GM04503 (cell line): ENCODE results near the gene SALL3.

Experiments
- DNase-seq: peaks from one replicate; pipeline ENCODE4 v3.0.0-alpha.2; 2012; ENCODE audit warnings: low read depth

SALL3 gene

GRCh38 chr18:78980777-78981380 is 1.3 kb downstream of the SALL3 start:
- no peak for DNase-seq

GRCh38 chr18:78981394-78981831 is 1.8 kb downstream of the SALL3 start:
- no peak for DNase-seq

- no peak for DNase-seq
Measured at GRCh38 chr18:78981989-78982620, 2.5 kb downstream of the SALL3 start.

GRCh38 chr18:78983512-78983911 is 3.9 kb downstream of the SALL3 start:
- DNase-seq, result no peak

GRCh38 chr18:78984941-78985784 is 5.5 kb downstream of the SALL3 start:
- no peak for DNase-seq

GRCh38 chr18:78986018-78986481 is 6.4 kb downstream of the SALL3 start:
- no peak for DNase-seq

- DNase-seq, result no peak
Measured at GRCh38 chr18:78991446-78991845, 11.8 kb downstream of the SALL3 start.

- no peak for DNase-seq
Measured at GRCh38 chr18:78992041-78993011, 12.7 kb downstream of the SALL3 start.

- no peak for DNase-seq
Measured at GRCh38 chr18:78993014-78993926, 13.7 kb downstream of the SALL3 start.

- no peak for DNase-seq
Measured at GRCh38 chr18:78994000-78994399, 14.4 kb downstream of the SALL3 start.

GRCh38 chr18:78994531-78994930 is 14.9 kb downstream of the SALL3 start:
- DNase-seq, result no peak

- DNase-seq, result no peak
Measured at GRCh38 chr18:78994977-78995582, 15.5 kb downstream of the SALL3 start.

GRCh38 chr18:78995740-78996395 is 16.2 kb downstream of the SALL3 start:
- no peak for DNase-seq

- DNase-seq, result no peak
Measured at GRCh38 chr18:78996741-78997490, 17.3 kb downstream of the SALL3 start.

GRCh38 chr18:78998371-78999071 is 18.9 kb downstream of the SALL3 start:
- DNase-seq, result no peak

- no peak for DNase-seq
Measured at GRCh38 chr18:78999939-79000338, 20.3 kb downstream of the SALL3 start.

- DNase-seq, result no peak
Measured at GRCh38 chr18:79000997-79001396, 21.4 kb downstream of the SALL3 start.

GRCh38 chr18:79005653-79006052 is 26.0 kb downstream of the SALL3 start:
- no peak for DNase-seq
